GM19099 (cell line): ENCODE data around the gene TIA1.

Source experiments
- POLR2A ChIP-seq: IDR thresholded peaks from 3 replicates; pipeline ENCODE4 v1.6.1; 2011; ENCODE audit warnings: low read depth; ENCODE audit not compliant: insufficient read length; ENCODE audit errors: extremely low read depth

Gene TIA1, protein sequence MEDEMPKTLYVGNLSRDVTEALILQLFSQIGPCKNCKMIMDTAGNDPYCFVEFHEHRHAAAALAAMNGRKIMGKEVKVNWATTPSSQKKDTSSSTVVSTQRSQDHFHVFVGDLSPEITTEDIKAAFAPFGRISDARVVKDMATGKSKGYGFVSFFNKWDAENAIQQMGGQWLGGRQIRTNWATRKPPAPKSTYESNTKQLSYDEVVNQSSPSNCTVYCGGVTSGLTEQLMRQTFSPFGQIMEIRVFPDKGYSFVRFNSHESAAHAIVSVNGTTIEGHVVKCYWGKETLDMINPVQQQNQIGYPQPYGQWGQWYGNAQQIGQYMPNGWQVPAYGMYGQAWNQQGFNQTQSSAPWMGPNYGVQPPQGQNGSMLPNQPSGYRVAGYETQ

DNA sequence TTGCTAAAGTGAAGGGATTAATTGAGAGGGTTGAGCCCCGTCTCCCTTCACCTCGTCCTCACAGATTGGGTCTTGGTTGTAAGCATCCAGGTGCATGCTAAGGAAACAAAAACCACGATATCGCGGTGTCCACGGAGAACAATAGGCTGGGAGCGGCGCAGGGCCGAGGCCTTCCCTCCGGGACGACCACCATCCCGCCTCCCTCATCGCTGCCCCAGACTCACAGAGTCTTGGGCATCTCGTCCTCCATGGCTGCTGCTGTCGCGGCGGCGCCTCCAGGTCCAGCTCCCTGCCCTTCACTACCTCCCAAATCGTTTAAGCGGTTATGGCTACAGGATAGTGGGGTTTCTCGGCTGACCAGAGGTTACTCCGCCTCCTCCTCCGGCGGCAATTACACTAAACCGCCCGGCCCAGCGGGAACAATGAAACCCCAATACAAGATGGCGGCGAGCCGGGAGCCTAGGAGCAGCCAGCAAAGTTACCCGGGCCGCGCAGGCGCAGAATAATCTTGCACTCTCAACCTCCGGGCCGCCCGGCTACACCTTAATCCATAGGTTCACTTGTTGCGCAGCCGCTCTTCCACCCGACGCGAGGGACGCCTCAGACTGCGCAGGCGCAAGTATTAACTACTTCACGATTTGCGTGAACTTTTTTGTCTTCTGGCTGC, at the start of gene TIA1:
Gene TIA1 (minus strand): TSS at position 448 of the 667 bp plus-strand sequence. CDS start 198 bp downstream, at position 250.
- TF ChIP-seq POLR2A = peak; percentile 92

DNA sequence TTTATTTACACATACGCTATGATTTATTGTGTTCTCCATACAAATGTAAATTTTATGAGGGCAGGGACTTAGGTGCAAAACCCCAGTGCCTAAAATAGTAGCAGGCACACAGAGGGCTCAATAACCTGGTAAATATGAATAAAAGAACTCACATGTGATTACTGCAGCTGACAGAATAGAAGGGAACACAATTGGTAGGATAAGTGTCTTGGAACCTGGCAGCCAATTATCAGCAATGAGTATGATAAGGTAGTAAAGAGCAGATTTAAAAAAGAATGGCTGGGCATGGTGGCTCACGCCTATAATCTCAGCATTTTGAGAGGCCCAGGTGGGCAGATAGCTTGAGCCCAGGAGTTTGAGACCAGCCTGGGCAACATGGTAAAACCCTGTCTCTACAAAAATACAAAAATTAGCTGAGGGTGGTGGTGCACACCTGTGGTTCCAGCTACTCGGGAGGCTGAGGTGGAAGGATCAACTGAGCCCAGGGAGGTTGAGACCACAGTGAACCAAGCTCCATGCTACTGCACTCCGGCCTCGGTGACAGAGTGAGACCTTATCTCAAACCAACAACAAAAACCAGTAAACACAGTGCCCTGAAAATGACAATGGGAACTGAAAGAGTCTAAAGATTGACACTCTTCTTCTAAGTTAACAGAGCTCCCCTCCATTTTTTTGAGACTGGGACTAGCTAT, 35.2 kb upstream of the TIA1 start:
- TF ChIP-seq POLR2A = no peak

DNA sequence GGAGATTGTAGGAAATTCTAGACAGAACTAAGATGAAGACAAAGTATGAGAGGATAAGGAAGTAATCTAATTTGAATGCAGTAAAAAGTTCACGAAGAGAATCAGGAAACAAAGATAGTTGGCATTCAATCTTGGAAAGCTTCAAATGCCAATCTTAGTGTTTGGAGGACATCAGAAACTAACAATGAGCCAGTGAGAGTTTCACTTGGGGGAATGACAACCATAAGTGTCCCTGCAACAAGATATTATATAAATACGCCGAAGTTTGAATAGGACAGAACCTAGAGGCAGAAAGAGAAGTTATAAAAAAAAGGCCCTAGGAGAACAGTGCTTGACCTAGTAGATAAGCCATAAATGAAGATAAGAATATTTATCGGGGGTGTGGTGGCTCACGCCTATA, 34.0 kb upstream of the TIA1 start:
- no peak for TF ChIP-seq POLR2A

DNA sequence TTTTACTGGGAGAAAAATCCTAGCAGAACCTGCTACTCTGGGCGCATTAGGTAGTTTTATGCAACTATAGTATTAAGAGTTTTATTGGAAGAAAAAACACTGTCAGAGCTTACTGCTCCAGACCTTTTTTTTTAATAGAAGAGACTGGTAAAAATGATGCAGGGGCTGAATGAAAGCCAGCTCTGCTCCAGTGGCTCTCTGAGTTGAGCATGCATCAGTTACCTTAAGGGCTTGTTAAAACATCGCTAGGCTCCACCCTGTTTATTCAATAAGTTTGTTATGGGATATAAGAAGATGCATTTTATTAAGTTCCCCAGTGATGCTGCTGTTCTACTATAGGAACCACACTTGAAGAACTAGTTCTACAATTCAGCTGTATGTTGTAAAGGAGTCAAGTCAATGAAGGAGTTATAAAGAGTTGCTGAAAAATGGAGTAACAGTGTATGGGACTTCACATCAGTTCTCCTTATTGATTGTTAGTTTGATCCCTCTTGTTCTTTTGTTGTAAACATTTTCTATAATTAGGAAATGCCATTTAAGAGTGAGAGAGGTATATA, 31.9 kb upstream of the TIA1 start:
- no peak for TF ChIP-seq POLR2A

DNA sequence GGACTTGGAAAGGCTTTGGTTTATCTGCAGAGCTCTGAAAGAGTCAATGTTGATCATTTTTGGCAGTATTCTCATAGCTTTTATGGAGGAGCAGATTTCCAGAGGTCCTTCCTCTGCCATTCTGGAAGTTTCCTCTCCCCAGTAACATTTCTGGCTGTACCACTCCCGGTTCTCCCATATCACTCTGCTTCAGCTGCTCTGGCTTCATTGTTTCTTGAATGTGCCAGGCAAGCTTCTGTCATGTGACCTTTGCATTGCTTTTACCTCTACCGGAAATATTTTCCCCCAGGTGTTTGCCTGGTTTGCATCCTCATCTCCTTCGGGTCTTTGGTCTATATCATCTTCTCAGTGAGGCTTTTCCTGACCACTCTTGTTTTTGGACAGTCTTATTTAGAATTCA, 21.9 kb upstream of the TIA1 start:
- no peak for TF ChIP-seq POLR2A

DNA sequence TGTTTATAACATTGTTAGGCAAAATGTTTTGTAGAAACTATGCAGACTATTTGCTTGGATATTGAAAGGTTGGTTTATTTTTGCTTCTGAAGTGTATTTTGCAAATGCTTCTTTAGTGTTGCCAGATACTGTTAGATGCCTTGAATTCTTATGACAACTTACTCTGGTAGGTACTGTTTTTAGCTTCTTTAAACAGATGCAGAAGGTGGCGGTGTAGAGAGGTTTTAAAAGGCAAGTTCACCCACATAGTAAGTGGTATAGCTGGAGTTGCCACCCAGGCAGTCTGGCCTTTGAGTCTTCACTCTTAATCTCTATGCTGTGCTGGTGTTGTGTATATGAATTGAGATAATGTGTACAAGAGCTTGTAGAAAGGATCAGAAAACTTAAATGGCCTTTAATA, 13.1 kb upstream of the TIA1 start:
- no peak for TF ChIP-seq POLR2A

DNA sequence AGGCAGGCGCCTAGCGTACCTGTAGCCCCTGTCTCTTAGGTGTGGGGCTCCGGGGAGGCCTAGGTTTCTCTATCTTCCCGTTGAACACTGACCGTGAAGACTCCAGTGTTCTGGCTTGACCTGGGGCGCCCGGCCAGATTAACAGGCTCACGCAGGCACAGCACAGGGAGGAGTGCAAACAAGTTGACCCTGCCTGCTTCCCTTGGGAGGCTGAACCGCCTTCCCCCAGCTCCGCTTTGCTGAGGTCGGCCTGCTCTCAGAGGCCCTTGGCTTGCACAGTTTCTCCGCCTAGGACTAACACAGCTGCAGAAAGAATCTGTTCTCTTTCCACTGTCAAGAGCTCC, 10.1 kb upstream of the TIA1 start:
- no peak for TF ChIP-seq POLR2A

DNA sequence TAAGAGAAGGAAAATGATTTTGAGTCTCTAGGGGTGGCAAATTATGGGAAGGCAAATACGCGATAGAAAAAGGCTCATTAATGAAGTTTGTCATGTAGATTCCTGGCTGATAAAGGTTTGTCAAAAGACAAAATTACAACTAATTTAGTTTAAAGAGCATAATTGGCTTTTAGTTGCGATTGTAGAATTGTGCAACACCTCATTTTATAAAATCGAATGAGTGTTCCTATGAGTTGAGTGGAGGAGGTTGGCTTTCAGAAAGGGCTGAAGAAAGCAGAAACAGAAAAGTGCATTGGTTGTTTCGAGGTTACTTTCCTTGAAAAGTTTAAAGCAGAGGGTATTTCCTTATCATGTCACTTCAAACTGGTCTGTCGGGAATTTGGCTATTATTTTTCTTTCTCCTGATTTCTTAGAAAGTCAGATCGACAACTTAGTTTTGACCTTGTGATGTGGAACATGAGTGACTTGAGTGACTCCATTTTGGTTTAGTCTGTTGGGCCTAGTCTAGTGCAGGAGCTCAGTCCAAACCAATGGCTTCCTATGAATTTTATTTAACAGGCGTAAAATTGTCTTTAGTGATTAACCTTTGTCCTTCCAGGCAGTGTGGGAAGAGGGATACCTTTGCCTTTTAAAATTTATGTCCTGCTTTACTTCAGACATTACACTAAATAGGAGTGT, 7.3 kb upstream of the TIA1 start:
- TF ChIP-seq POLR2A = no peak

DNA sequence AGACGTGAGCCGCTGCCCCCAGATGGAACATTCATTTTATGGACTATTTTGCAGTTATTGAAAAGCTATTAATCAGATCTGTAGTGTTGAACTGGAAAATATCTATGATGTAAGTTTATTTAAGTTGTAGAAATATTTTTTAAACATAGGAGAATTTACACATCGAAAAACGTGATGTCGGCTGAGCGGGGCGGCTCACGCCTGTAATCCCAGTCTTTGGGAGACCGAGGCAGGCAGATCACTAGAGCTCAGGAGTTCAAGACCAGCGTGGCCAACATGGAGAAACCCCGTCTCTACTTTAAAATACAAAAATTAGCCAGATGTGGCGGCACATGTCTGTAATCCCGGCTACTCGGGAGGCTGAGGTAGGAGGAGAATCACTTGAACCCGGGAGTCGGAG, 2.0 kb upstream of the TIA1 start:
- TF ChIP-seq POLR2A = no peak

DNA sequence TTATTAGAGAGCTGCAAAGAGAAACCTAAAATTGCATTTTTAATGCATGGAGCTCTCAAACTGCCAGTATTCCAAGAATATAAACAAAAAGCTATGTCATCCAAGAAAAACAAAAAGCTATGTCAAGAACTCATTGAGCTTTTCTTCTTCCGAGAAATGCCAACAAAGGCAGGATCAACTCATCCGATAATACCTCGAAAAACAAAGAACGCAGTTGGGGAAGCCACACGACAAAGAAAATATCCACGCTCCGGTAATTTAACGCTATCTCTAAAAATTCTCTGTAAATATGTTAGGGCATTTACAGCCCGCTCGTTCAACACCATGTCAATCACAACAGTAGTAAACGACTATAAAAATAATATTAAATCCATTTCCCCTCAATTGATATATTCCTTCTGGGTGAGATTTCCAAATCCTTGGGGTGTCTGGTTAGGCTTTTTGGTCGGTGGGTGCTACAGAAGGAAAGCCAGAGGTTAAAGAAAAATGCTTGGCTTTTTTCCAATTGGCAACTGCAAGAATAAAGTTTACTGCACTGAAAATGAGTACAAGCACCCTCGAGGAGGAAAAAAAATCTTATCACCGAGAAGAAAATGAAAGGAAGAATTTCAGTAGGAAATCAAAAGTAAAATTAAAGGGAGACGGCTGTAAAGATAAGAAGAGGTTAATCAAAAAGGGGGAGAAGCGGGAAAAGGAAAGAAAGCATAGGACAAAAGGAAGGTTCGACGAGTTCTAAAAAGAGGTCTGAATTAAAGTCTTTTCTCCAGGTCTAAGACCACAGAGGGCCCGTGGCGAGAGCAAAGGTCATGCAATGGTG, 856 bp downstream of the TIA1 start:
- TF ChIP-seq POLR2A = no peak

DNA sequence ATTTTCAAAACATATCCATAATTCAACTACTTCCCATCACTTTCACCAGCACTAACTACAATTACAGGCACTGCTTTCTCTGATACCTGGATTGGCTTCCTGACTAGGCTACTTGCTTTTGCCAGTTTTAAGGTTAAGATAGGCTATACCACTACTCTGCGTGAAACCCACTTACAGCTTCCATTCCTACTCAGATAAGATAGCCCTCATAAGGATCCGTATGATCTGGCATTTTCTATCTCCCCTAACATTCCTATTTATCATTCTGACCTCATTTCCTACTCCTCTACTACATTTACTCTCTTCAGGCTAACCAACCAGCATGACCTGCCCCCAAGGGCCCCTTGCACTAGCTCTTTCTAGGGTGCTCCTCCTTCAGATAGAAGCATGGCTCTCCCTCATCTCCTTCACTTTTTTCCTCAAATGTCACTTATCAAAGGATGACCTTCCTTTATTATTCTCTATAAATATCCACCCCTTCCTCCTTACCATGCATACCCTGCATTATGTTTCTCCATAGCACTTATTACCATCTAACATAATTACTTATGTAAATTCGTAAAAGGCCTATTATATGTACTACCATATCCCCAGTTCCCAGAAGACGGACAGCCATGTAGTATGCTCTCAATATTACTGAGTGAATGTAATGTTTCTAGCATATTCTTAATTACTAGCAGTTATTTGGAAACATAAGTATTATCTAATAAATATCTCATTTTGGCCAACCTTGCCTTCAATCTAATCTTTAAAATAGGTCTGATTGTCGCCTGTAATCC, 4.4 kb downstream of the TIA1 start:
- no peak for TF ChIP-seq POLR2A

DNA sequence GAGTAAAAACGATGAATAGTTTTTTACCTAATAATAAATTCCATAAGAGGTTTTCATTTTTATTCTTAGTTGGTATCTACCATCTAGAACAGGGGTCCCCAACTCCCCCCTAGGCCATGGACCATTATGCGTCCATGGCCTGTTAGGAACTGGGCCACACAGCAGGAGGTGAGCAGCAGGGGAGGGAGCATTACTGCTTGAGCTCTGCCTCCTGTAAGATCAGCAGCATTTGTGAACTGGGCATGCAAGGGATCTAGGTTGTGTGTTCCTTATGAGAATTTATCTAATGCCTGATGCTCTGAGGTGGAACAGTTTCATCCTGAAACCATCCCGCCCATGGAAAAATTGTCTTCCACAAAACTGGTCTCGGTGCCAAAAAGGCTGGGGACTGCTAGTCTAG, 5.9 kb downstream of the TIA1 start:
- TF ChIP-seq POLR2A = no peak

DNA sequence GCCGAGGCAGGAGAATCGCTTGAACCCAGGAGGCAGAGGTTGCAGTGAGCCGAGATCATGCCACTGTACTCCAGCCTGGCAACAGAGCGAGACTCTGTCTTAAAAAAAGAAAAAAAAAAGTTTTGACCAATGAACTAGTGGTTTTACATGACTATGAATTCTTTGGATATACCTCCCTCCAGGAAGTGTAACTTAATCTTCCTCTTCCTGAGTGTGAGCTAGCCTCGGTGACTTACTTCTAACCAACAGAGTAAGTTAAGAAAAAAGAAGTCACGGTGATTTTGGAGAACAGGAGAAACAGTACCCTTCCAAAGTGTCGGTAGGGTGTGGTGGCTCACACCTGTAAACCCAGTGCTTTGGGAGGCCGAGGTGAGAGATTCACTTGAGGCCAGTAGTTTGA, 7.1 kb downstream of the TIA1 start:
- TF ChIP-seq POLR2A = no peak
